ENCODE measurements around the gene PLXDC1. TPM values are rescaled to one million over a fixed set of nuclear protein-coding genes. Genes with fewer than 3 reads are reported as not detected.

PLXDC1 gene
- total and polyA plus RNA-seq, 10 donors, result 2.9 to 11.2 (median 4.5) TPM

GRCh38 chr17:39094607-39095308 is 56.7 kb downstream of the PLXDC1 start:
- peak overlapping the region in 1 of 8 donors; percentile 40 for H3K4me3 ChIP-seq
- H3K4me1 ChIP-seq, result peaks cover 37 to 100% (median 86%) of the 10 kb centered on the region in 6 donors
- WGBS, 5 donors, result 33 to 47% (median 41%) methylated on average over 8 of the region's 8 CpGs
- no peak for DNase-seq
- peaks cover 0 to 8% (median 0%) of the 10 kb centered on the region in 7 donors for H3K27me3 ChIP-seq (replicated peaks in 1 of 7)
- no peaks in the 10 kb centered on the region for H3K9me3 ChIP-seq
- peak overlapping the region in 7 of 8 donors; percentile 10 to 93 (median 83) for H3K27ac ChIP-seq
- H3K36me3 ChIP-seq, result no peaks in the 10 kb centered on the region
- TF ChIP-seq CTCF (IDR thresholded peaks at IDR 0.05 in 8 of 11, conservative IDR thresholded peaks at IDR 0.05 in 3 of 11) (no peak), POLR2AphosphoS5 (IDR thresholded peaks at IDR 0.05) (peak in 1 of 3 donors; percentile 45)
- intact Hi-C loops (cut with DNase I; ENCODE audit: low total_unique reads), result no loop called here

GRCh38 chr17:39092692-39093230 is 58.7 kb downstream of the PLXDC1 start:
- Histone ChIP-seq H3K27me3 (replicated peaks in 1 of 7) (no peaks in the 10 kb centered on the region), H3K4me1 (peaks cover 27 to 80% (median 68%) of the 10 kb centered on the region in 6 donors), H3K4me3 (peak overlapping the region in 2 of 8 donors; percentile 9 to 31), H3K36me3 (no peaks in the 10 kb centered on the region), H3K9me3 (no peaks in the 10 kb centered on the region), H3K27ac (peak overlapping the region in 7 of 8 donors; percentile 11 to 85 (median 65))
- TF ChIP-seq POLR2A (IDR thresholded peaks at IDR 0.05), result no peak
- TF ChIP-seq POLR2AphosphoS5 (IDR thresholded peaks at IDR 0.05), result no peak
- TF ChIP-seq CTCF (IDR thresholded peaks at IDR 0.05 in 8 of 11, conservative IDR thresholded peaks at IDR 0.05 in 3 of 11), result no peak
- intact Hi-C loops (cut with DNase I; ENCODE audit: low total_unique reads), result no loop called here
- no peak for DNase-seq
- 29 to 46% (median 40%) methylated on average over 6 of the region's 6 CpGs for WGBS, 5 donors

GRCh38 chr17:39090908-39091665 is 60.4 kb downstream of the PLXDC1 start:
- Histone ChIP-seq H3K9me3 (no peaks in the 10 kb centered on the region), H3K27me3 (replicated peaks in 1 of 7) (no peaks in the 10 kb centered on the region), H3K36me3 (no peaks in the 10 kb centered on the region), H3K4me3 (no peak overlapping the region), H3K27ac (peak overlapping the region in 4 of 8 donors; percentile 31 to 85 (median 74)), H3K4me1 (peaks cover 10 to 64% (median 51%) of the 10 kb centered on the region in 6 donors)
- WGBS, 5 donors, result 75 to 83% (median 81%) methylated on average over 15 of the region's 15 CpGs
- TF ChIP-seq POLR2A (IDR thresholded peaks at IDR 0.05), result no peak
- TF ChIP-seq CTCF (IDR thresholded peaks at IDR 0.05 in 8 of 11, conservative IDR thresholded peaks at IDR 0.05 in 3 of 11), result no peak
- no peak for TF ChIP-seq POLR2AphosphoS5 (IDR thresholded peaks at IDR 0.05)
- no peak for DNase-seq
- intact Hi-C loops (cut with DNase I; ENCODE audit: low total_unique reads), result no loop called here

- no peak for DNase-seq
- TF ChIP-seq POLR2A (IDR thresholded peaks at IDR 0.05) (no peak), CTCF (IDR thresholded peaks at IDR 0.05 in 8 of 11, conservative IDR thresholded peaks at IDR 0.05 in 3 of 11) (no peak), POLR2AphosphoS5 (IDR thresholded peaks at IDR 0.05) (no peak)
- 88 to 98% (median 89%) methylated on average over 9 of the region's 9 CpGs for WGBS, 5 donors
- peak overlapping the region in 4 of 8 donors; percentile 31 to 85 (median 74) for H3K27ac ChIP-seq
- no peaks in the 10 kb centered on the region for H3K36me3 ChIP-seq
- H3K4me3 ChIP-seq, result no peak overlapping the region
- no peaks in the 10 kb centered on the region for H3K27me3 ChIP-seq (replicated peaks in 1 of 7)
- peaks cover 3 to 57% (median 44%) of the 10 kb centered on the region in 6 donors for H3K4me1 ChIP-seq
- H3K9me3 ChIP-seq, result no peaks in the 10 kb centered on the region
- intact Hi-C loops (cut with DNase I; ENCODE audit: low total_unique reads), result no loop called here
Observed at GRCh38 chr17:39090400-39090799, 61.0 kb downstream of the PLXDC1 start.
